GM23338 (cell line): ENCODE data around the gene PPM1H. TPM values are rescaled to one million over a fixed set of nuclear protein-coding genes. Genes with fewer than 3 reads are reported as not detected.

ENCODE experiments used
- ATAC-seq: fragments of 200-7000 bp; cut with Tn5 transposase; 3 replicates; pipeline ENCODE4 v1.9.1; 2020
- DNase-seq: peaks from one replicate; pipeline ENCODE4 v3.0.0-alpha.2; 2015; ENCODE audit warnings: low spot score
- H2AFZ ChIP-seq: fragments of 200-600 bp; sonication (generic); 2 replicates; pipeline ENCODE4 v1.8.0; 2016; ENCODE audit warnings: antibody characterized with exemption, mild to moderate bottlenecking, moderate library complexity
- H3F3A ChIP-seq: fragments of 200-600 bp; sonication (generic); replicated peaks from 2 replicates; pipeline ENCODE4 v1.8.0; 2017; ENCODE audit warnings: antibody characterized with exemption, mixed run types, low read depth
- H3K27ac ChIP-seq: fragments of 200-600 bp; sonication (generic); 2 replicates; pipeline ENCODE4 v1.6.1; 2016; ENCODE audit warnings: low read depth
- H3K27me3 ChIP-seq: fragments of 200-600 bp; sonication (generic); 2 replicates; pipeline ENCODE4 v1.8.0; 2016; ENCODE audit warnings: mild to moderate bottlenecking, mixed run types, moderate library complexity; ENCODE audit not compliant: insufficient read depth
- H3K36me3 ChIP-seq: fragments of 200-600 bp; sonication (generic); 2 replicates; pipeline ENCODE4 v1.8.0; 2016; ENCODE audit warnings: mild to moderate bottlenecking; ENCODE audit not compliant: insufficient read depth
- H3K4me1 ChIP-seq: fragments of 200-600 bp; sonication (generic); 2 replicates; pipeline ENCODE4 v1.8.0; 2016; ENCODE audit warnings: mild to moderate bottlenecking, moderate library complexity; ENCODE audit not compliant: insufficient read depth
- H3K4me2 ChIP-seq: fragments of 200-600 bp; sonication (generic); 2 replicates; pipeline ENCODE4 v1.7.1; 2017; ENCODE audit warnings: mixed run types
- H3K4me3 ChIP-seq: fragments of 200-600 bp; sonication (generic); 2 replicates; pipeline ENCODE4 v1.6.1; 2016; ENCODE audit warnings: mixed run types
- H3K79me2 ChIP-seq: fragments of 200-600 bp; sonication (generic); replicated peaks from 2 replicates; pipeline ENCODE4 v1.8.0; 2017; ENCODE audit warnings: mild to moderate bottlenecking; ENCODE audit not compliant: insufficient read depth
- H3K9me2 ChIP-seq: fragments of 200-600 bp; sonication (generic); 2 replicates; pipeline ENCODE4 v1.8.0; 2017; ENCODE audit not compliant: insufficient read depth
- H4K20me1 ChIP-seq: fragments of 200-600 bp; sonication (generic); replicated peaks from 2 replicates; pipeline ENCODE4 v1.8.0; 2017; ENCODE audit warnings: mild to moderate bottlenecking; ENCODE audit not compliant: insufficient read depth
- H3K27ac Mint-ChIP-seq: 2 replicates; pipeline ENCODE4 v1.8.0; 2020; ENCODE audit warnings: inconsistent platforms, mild to moderate bottlenecking, moderate library complexity, mixed read lengths
- H3K27me3 Mint-ChIP-seq: 3 replicates; pipeline ENCODE4 v1.8.0; 2022; ENCODE audit warnings: low read depth, mild to moderate bottlenecking, moderate library complexity, mixed read lengths, inconsistent platforms; ENCODE audit not compliant: insufficient read depth, poor library complexity
- H3K36me3 Mint-ChIP-seq: 3 replicates; pipeline ENCODE4 v1.8.0; 2021; ENCODE audit warnings: low read depth, mild to moderate bottlenecking, inconsistent platforms, moderate library complexity, mixed read lengths
- H3K4me1 Mint-ChIP-seq: 3 replicates; pipeline ENCODE4 v1.8.0; 2020; ENCODE audit warnings: mild to moderate bottlenecking, inconsistent platforms, mixed read lengths
- H3K4me3 Mint-ChIP-seq: 3 replicates; pipeline ENCODE4 v1.8.0; 2021; ENCODE audit warnings: moderate library complexity, mild to moderate bottlenecking, inconsistent platforms, mixed read lengths
- H3K9me3 Mint-ChIP-seq: 3 replicates; pipeline ENCODE4 v1.8.0; 2020; ENCODE audit warnings: moderate library complexity, mild to moderate bottlenecking, inconsistent platforms, mixed read lengths
- CREB1 ChIP-seq: fragments of 250-450 bp; sonication (Bioruptor Pico); IDR thresholded peaks from 2 replicates; pipeline ENCODE4 v1.5.0; 2020; ENCODE audit warnings: low read depth, mild to moderate bottlenecking, moderate library complexity
- EZH2 ChIP-seq: fragments of 200-600 bp; sonication (generic); IDR thresholded peaks from one replicate; pipeline ENCODE4 v1.8.0; 2017; ENCODE audit warnings: antibody characterized with exemption, mild to moderate bottlenecking, low read depth; ENCODE audit not compliant: unreplicated experiment
- EZH2phosphoT487 ChIP-seq: fragments of 200-600 bp; sonication (generic); IDR thresholded peaks from one replicate; pipeline ENCODE4 v1.8.1; 2018; ENCODE audit warnings: antibody characterized with exemption; ENCODE audit not compliant: unreplicated experiment
- JUNB ChIP-seq: IDR thresholded peaks from one replicate; pipeline ENCODE4 v1.6.1; 2016; ENCODE audit warnings: antibody characterized with exemption; ENCODE audit not compliant: unreplicated experiment
- NANOG ChIP-seq: IDR thresholded peaks from 2 replicates; pipeline ENCODE4 v1.6.1; 2016; ENCODE audit warnings: antibody characterized with exemption, borderline replicate concordance
- POLR2AphosphoS5 ChIP-seq: IDR thresholded peaks from 2 replicates; pipeline ENCODE4 v1.6.1; 2016; ENCODE audit warnings: antibody characterized with exemption, low read depth
- STAT1 ChIP-seq: IDR thresholded peaks from one replicate; pipeline ENCODE4 v1.6.1; 2016; ENCODE audit warnings: antibody characterized with exemption; ENCODE audit not compliant: unreplicated experiment
- ZNF114 ChIP-seq: fragments of 250-450 bp; sonication (Bioruptor Pico); IDR thresholded peaks from 2 replicates; pipeline ENCODE4 v1.5.0; 2020; ENCODE audit warnings: mild to moderate bottlenecking, moderate library complexity
- polyA plus RNA-seq: library from polyadenylated mRNA; unstranded; fragments of >200 nt; fragmentation: Nextera tagmentation; extraction: Ambion mirVana; gene quantifications from 2 replicates; pipeline ENCODE4 v1.2.1, GENCODE V29; 2016
- total RNA-seq: library from RNA; depleted of rRNA; stranded (reverse); fragments of >200 nt; shearing (Covaris generic); gene quantifications from 2 replicates; pipeline ENCODE4 v1.2.3, GENCODE V29; 2014
- TF ChIP-seq, protein P1 (sequence below): fragments of 250-450 bp; sonication (Bioruptor Pico); IDR thresholded peaks from 2 replicates; pipeline ENCODE4 v1.5.0; 2020; ENCODE audit warnings: mild to moderate bottlenecking, moderate library complexity
- TF ChIP-seq, protein P2 (sequence below), 2 experiments: fragments of 200-600 bp in 1 of 2; sonication (generic) in 1 of 2; conservative IDR thresholded peaks; 2 replicates each; pipeline versions ENCODE4 v1.5.1 to v1.6.1; 2016 to 2017; ENCODE audit warnings: antibody characterized with exemption in 2 of 2, low read depth in 2 of 2, mild to moderate bottlenecking in 2 of 2, moderate library complexity in 1 of 2

Gene PPM1H
- total and polyA plus RNA-seq, 2 experiments from 2014 or later = 11.4 to 41.2 TPM

DNA sequence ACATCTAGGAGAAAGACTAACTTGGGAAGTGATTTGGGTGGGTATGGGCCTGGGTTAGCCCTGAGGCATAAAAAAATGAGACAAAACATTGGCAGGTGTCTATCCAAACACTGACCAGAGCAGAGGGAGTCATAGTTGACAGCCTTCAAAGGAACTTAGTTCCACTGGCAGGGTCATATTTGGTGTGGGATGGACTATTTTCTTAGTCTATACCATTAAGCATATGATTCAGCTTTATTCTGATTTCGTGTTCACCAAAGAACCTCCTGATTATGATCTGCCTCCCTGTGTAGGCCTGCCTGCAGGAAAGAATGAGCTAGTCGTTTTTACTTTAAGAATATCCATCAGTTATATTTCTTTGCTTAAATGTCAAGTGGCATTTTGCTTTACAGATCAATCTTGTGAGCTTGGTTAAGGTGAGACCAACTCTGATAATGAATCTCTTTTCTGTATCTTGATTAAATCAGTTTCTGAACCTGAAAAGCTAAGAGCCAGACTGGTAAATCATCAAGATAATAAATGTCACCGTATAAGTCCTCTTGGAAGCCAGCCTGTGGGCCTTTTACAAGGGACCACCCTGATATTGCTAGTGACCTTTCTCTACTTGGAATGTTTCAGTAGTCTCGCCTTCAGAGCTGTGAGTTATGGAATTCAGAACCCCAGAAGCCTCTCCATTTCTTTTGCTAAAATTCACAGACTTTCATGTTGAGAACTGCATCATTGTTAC lies 285.4 kb downstream of the PPM1H start:
- no peaks in the 10 kb centered on the region for H3K36me3 ChIP-seq
- Mint-ChIP-seq H3K4me3 (no peak overlapping the region), H3K9me3 (peaks cover 3% of the 10 kb centered on the region; the same call in 2 of the 3 replicates), H3K27ac (no peak overlapping the region), H3K36me3 (peaks cover 35% of the 10 kb centered on the region), H3K4me1 (peaks cover 65% of the 10 kb centered on the region), H3K27me3 (peaks cover 32% of the 10 kb centered on the region)
- no peaks in the 10 kb centered on the region for H4K20me1 ChIP-seq
- H3K27ac ChIP-seq = no peak overlapping the region
- peaks cover 57% of the 10 kb centered on the region for H3K4me1 ChIP-seq
- H3K27me3 ChIP-seq = peaks cover 10% of the 10 kb centered on the region; the same call in 1 of the 2 replicates
- H3K9me2 ChIP-seq = no peaks in the 10 kb centered on the region
- H3K4me3 ChIP-seq = no peak overlapping the region
- no peak overlapping the region for H2AFZ ChIP-seq
- ATAC-seq (no peak), DNase-seq (no peak)
- no peak overlapping the region for H3K4me2 ChIP-seq
- H3F3A ChIP-seq = peaks cover 4% of the 10 kb centered on the region; the same call in 1 of the 2 replicates
- H3K79me2 ChIP-seq = no peaks in the 10 kb centered on the region
- no peak for TF ChIP-seq EZH2phosphoT487
- no peak for TF ChIP-seq CREB1 (CRISPR knock-in tag)
- TF ChIP-seq EZH2 = no peak
- TF ChIP-seq, protein P1, sequence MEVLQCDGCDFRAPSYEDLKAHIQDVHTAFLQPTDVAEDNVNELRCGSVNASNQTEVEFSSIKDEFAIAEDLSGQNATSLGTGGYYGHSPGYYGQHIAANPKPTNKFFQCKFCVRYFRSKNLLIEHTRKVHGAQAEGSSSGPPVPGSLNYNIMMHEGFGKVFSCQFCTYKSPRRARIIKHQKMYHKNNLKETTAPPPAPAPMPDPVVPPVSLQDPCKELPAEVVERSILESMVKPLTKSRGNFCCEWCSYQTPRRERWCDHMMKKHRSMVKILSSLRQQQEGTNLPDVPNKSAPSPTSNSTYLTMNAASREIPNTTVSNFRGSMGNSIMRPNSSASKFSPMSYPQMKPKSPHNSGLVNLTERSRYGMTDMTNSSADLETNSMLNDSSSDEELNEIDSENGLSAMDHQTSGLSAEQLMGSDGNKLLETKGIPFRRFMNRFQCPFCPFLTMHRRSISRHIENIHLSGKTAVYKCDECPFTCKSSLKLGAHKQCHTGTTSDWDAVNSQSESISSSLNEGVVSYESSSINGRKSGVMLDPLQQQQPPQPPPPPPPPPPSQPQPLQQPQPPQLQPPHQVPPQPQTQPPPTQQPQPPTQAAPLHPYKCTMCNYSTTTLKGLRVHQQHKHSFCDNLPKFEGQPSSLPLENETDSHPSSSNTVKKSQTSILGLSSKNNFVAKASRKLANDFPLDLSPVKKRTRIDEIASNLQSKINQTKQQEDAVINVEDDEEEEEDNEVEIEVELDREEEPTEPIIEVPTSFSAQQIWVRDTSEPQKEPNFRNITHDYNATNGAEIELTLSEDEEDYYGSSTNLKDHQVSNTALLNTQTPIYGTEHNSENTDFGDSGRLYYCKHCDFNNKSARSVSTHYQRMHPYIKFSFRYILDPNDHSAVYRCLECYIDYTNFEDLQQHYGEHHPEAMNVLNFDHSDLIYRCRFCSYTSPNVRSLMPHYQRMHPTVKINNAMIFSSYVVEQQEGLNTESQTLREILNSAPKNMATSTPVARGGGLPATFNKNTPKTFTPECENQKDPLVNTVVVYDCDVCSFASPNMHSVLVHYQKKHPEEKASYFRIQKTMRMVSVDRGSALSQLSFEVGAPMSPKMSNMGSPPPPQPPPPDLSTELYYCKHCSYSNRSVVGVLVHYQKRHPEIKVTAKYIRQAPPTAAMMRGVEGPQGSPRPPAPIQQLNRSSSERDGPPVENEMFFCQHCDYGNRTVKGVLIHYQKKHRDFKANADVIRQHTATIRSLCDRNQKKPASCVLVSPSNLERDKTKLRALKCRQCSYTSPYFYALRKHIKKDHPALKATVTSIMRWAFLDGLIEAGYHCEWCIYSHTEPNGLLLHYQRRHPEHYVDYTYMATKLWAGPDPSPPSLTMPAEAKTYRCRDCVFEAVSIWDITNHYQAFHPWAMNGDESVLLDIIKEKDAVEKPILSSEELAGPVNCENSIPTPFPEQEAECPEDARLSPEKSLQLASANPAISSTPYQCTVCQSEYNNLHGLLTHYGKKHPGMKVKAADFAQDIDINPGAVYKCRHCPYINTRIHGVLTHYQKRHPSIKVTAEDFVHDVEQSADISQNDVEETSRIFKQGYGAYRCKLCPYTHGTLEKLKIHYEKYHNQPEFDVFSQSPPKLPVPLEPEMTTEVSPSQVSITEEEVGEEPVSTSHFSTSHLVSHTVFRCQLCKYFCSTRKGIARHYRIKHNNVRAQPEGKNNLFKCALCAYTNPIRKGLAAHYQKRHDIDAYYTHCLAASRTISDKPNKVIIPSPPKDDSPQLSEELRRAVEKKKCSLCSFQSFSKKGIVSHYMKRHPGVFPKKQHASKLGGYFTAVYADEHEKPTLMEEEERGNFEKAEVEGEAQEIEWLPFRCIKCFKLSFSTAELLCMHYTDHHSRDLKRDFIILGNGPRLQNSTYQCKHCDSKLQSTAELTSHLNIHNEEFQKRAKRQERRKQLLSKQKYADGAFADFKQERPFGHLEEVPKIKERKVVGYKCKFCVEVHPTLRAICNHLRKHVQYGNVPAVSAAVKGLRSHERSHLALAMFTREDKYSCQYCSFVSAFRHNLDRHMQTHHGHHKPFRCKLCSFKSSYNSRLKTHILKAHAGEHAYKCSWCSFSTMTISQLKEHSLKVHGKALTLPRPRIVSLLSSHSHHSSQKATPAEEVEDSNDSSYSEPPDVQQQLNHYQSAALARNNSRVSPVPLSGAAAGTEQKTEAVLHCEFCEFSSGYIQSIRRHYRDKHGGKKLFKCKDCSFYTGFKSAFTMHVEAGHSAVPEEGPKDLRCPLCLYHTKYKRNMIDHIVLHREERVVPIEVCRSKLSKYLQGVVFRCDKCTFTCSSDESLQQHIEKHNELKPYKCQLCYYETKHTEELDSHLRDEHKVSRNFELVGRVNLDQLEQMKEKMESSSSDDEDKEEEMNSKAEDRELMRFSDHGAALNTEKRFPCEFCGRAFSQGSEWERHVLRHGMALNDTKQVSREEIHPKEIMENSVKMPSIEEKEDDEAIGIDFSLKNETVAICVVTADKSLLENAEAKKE (CRISPR knock-in tag) = no peak
- no peak for TF ChIP-seq JUNB
- no peak for TF ChIP-seq STAT1
- TF ChIP-seq POLR2AphosphoS5 = no peak
- TF ChIP-seq, protein P2, sequence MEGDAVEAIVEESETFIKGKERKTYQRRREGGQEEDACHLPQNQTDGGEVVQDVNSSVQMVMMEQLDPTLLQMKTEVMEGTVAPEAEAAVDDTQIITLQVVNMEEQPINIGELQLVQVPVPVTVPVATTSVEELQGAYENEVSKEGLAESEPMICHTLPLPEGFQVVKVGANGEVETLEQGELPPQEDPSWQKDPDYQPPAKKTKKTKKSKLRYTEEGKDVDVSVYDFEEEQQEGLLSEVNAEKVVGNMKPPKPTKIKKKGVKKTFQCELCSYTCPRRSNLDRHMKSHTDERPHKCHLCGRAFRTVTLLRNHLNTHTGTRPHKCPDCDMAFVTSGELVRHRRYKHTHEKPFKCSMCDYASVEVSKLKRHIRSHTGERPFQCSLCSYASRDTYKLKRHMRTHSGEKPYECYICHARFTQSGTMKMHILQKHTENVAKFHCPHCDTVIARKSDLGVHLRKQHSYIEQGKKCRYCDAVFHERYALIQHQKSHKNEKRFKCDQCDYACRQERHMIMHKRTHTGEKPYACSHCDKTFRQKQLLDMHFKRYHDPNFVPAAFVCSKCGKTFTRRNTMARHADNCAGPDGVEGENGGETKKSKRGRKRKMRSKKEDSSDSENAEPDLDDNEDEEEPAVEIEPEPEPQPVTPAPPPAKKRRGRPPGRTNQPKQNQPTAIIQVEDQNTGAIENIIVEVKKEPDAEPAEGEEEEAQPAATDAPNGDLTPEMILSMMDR (conservative IDR thresholded peaks at IDR 0.05; ENCODE audit: low read depth in 2 of 2) = no peak
- no peak for TF ChIP-seq ZNF114
- no peak for TF ChIP-seq NANOG
